HepG2 (cell line): Measurements from ENCODE around the gene SECTM1. TPM values are rescaled to one million over a fixed set of nuclear protein-coding genes. Genes with fewer than 3 reads are reported as not detected.
A peak's percentile ranks its signal among the peaks of the same experiment; 100 is the strongest.

Source experiments
- CTCF ChIP-seq: sonication (generic); formaldehyde crosslinking; IDR thresholded peaks from 2 replicates; pipeline ENCODE4 v1.5.0; 2020; ENCODE audit warnings: mild to moderate bottlenecking, missing genetic modification reagents, moderate library complexity
- GATAD1 ChIP-seq: IDR thresholded peaks from 2 replicates; pipeline ENCODE4 v1.6.1; 2016; ENCODE audit warnings: missing genetic modification reagents, missing compliant biosample characterization
- HIC2 ChIP-seq: sonication (generic); formaldehyde crosslinking; IDR thresholded peaks from 2 replicates; pipeline ENCODE4 v1.9.0; 2022; ENCODE audit warnings: low read depth, missing genetic modification reagents
- MAZ ChIP-seq, 2 experiments: sonication (generic) in 1 of 2; formaldehyde crosslinking in 1 of 2; IDR thresholded peaks; 2 replicates each; pipeline versions ENCODE4 v1.5.0 to v1.6.1; 2012 to 2020; ENCODE audit warnings: low read depth in 2 of 2, mild to moderate bottlenecking in 2 of 2, borderline replicate concordance in 1 of 2, improper control_type of control experiment in 1 of 2, low read length in 1 of 2, missing genetic modification reagents in 1 of 2, moderate library complexity in 1 of 2
- MXD1 ChIP-seq: sonication (generic); formaldehyde crosslinking; IDR thresholded peaks from 2 replicates; pipeline ENCODE4 v1.4.0; 2020; ENCODE audit warnings: mild to moderate bottlenecking, missing genetic modification reagents
- PHB2 ChIP-seq: fragments of 450-650 bp; IDR thresholded peaks from 2 replicates; pipeline ENCODE4 v1.6.1; 2018; ENCODE audit not compliant: partially characterized antibody
- PRDM15 ChIP-seq: sonication (generic); formaldehyde crosslinking; IDR thresholded peaks from 2 replicates; pipeline ENCODE4 v1.4.0; 2020; ENCODE audit warnings: missing genetic modification reagents
- SRSF9 ChIP-seq: fragments of 200-400 bp; formaldehyde crosslinking; IDR thresholded peaks from 2 replicates; pipeline ENCODE4 v1.6.1; 2018; ENCODE audit warnings: borderline replicate concordance, mild to moderate bottlenecking, low read depth, low read length; ENCODE audit not compliant: insufficient read depth, poor library complexity, severe bottlenecking
- UBTF ChIP-seq: sonication (generic); formaldehyde crosslinking; IDR thresholded peaks from 2 replicates; pipeline ENCODE4 v1.4.0; 2020; ENCODE audit warnings: mild to moderate bottlenecking, missing genetic modification reagents
- ZMYM2 ChIP-seq: sonication (generic); formaldehyde crosslinking; IDR thresholded peaks from 2 replicates; pipeline ENCODE4 v1.8.0; 2022; ENCODE audit warnings: mild to moderate bottlenecking, missing genetic modification reagents
- ZNF354B ChIP-seq: sonication (generic); formaldehyde crosslinking; IDR thresholded peaks from 2 replicates; pipeline ENCODE4 v1.8.0; 2022; ENCODE audit warnings: mild to moderate bottlenecking, missing genetic modification reagents
- ZNF570 ChIP-seq: sonication (generic); formaldehyde crosslinking; IDR thresholded peaks from 2 replicates; pipeline ENCODE4 v1.4.0; 2020; ENCODE audit warnings: mild to moderate bottlenecking, missing genetic modification reagents, borderline replicate concordance
- ZXDC ChIP-seq: sonication (generic); formaldehyde crosslinking; IDR thresholded peaks from 2 replicates; pipeline ENCODE4 v1.5.0; 2020; ENCODE audit warnings: mild to moderate bottlenecking, missing genetic modification reagents
- polyA plus RNA-seq, 8 experiments: library from polyadenylated mRNA; depleted of rRNA in 3 of 8; stranded (reverse) in 7 of 8; unstranded in 1 of 8; fragments of >200 nt; fragmentation: Illumina TruSeq in 4 of 8; extraction: Trizol in 4 of 8; gene quantifications; 2 replicates each; pipeline versions ENCODE4 v1.2.1 to v1.2.3, GENCODE V29; 2011 to 2016; ENCODE audit warnings: low read depth in 4 of 8, missing spikeins in 1 of 8, mixed read lengths in 1 of 8; ENCODE audit not compliant: insufficient read depth in 1 of 8
- total RNA-seq, 5 experiments: library from RNA; depleted of rRNA; stranded (reverse); fragments of >200 nt; fragmentation: Illumina TruSeq; extraction: Trizol; gene quantifications; 2 replicates each; pipeline ENCODE4 v1.2.3, GENCODE V29; 2016; ENCODE audit warnings: low read depth in 1 of 5

Gene SECTM1
- total and polyA plus RNA-seq, 2 of the 13 experiments (the other 11 are each of a cell fraction or from before 2014, with no cell fraction given), result 3.5 to 5.3 TPM

GRCh38 chr17:82342361-82343079 lies 9.0 kb upstream of the SECTM1 start (continued):
- TF ChIP-seq ZNF570 (CRISPR knock-in tag) (no peak), SRSF9 (no peak), ZXDC (no peak), MAZ (IDR thresholded peaks at IDR 0.05; ENCODE audit: borderline replicate concordance, low read depth, low read length) (no peak), MAZ (CRISPR knock-in tag; IDR thresholded peaks at IDR 0.05; ENCODE audit: low read depth) (peak; percentile 30; the same call in 1 of the 2 replicates), PHB2 (no peak), CTCF (CRISPR knock-in tag) (no peak; the same call in 1 of the 2 replicates), GATAD1 (no peak), ZNF354B (no peak), UBTF (CRISPR knock-in tag) (0 out of 2 replicates have a peak, but pooled peaks have one; percentile 15), HIC2 (CRISPR knock-in tag) (no peak), PRDM15 (peak; percentile 50; the same call in 1 of the 2 replicates), ZMYM2 (CRISPR knock-in tag) (0 out of 2 replicates have a peak, but pooled peaks have one; percentile 41), MXD1 (CRISPR knock-in tag) (no peak)
